GM11168 (cell line): ENCODE measurements around the gene DYNC1I2.
"Not testable (repeated sequence)": the region's sequence is repeated elsewhere in the genome, so short reads cannot be mapped to it uniquely, and the experiment has no call there.

Source experiments
- in situ Hi-C: fragments of 300-500 bp; cut with MboI; formaldehyde crosslinking; loops from one replicate; pipeline ENCODE4 v1.12.0; 2022; ENCODE audit warnings: low sequenced_read_pairs; ENCODE audit not compliant: unreplicated experiment

Gene DYNC1I2

DNA sequence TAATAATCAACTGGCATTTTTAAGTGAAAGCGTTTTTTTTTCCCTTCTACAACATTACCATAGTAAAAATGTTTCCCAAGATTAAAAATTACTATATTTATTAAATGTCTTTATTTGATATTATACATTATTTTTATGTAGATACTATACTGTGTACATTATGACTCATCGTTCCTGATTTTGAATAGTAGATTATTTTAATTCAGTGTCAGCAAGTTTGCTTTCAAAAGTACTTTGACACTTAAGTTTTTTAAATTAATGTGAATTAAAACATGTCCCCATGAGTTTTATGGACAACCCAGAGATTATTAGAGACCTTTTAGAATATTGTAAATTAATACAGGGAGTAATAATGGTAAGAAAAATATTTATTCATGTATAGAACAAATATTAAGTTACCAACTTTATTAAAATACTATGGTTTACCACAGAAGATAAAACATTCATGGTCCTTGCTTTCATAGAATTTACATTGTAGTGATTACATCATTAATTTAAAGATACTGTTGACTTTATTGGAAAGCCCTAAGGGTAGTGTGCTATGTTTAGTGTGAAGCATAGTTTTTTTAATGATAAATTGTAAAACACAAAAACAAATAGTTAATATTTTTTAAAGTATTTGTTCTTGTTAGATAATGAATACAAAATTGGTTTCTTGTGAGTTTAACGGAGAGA is 21.9 kb downstream of the DYNC1I2 start:
- in situ Hi-C loops = loop anchor here (10.0 kb wide), 1 partner anchor 396 kb away; the partner anchor contains the start of gene DLX2

DNA sequence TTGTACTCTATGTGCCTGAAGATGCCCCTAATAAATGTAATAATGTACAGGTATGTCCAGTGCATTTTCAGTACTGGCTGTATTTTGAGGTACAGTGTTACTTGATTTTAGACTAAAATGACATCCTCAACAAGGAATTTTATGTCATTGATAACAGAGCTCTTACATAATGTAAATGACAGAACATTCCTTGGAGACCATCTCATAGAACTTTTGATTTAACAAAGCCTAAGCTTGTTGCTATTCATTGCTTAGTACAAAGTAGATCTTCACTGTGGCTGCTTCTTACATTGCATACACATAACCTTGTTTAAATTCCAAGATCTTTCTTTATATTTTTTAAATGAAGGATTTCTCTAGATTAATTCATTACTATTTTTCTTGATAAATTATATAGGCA is 24.1 kb downstream of the DYNC1I2 start:
- in situ Hi-C loops = no loop called here

DNA sequence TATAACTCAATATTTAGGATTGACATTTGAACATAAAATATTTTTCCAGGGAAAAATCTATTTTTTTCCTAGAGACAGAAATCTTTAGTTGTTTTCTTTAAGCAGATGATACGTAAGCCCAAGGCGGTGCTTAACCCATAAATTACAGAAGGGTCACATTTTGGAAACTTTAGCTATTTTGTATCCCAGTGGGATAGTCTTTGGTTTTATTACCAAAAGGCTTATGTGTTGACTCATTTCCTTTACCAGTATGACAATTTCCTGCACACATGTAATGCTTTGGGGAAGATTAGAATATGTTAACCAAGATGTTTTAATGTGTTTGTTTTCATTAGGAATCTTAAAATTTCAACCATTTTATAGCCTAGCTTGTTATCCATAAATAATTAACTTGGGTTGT is 24.8 kb downstream of the DYNC1I2 start:
- in situ Hi-C loops = no loop called here

- in situ Hi-C loops = no loop called here
These were observed 31.5 kb downstream of the DYNC1I2 start for GRCh38 chr2:171718720-171719119.

GRCh38 chr2:171719660-171720059 is 32.4 kb downstream of the DYNC1I2 start:
- in situ Hi-C loops = no loop called here

DNA sequence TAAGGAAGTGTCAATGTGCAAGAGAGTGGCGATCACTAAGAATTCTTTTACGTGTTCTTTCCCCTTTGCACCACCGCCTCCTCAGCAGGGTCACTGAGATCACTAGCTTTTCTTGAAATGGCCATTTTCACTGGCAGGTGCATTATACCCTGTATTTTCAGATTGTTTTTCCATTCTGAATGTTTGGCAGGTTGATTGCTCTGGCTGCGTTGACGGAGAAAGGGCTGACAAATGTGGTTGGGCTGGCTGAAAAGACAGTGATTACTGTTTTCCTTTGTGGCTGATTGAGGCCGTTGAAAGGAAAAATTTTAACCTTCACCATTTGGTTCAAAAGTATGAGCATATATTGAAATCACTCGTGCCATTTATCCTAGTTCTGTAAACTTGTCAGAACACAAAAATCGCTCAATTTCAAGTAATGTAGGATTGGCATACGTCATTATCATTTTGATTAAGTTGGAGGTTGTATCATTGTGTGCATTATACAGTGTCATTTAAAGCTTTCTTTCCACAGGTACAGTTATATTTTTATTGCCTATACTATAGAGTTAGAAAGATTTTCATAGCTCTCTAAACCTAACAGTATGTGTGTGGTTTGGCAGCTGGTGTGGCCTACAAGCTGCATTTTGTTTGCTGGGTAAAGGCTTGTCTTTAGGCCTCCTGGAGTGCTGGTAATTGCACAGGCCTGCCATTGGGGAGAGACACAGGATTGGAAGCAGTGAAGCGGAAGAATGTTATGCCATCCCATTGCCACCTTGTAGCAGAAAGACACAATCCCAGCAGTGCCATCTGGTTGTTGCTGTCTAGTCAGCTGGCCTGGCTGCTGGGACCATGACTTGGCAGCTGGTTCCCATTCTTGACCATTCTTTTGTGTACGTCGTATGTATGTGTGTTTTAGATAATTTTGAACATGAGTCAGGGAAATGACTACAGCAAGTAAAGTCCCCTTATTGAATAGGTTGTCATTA is 36.7 kb downstream of the DYNC1I2 start:
- in situ Hi-C loops = no loop called here

- in situ Hi-C loops = no loop called here
These were observed 39.7 kb downstream of the DYNC1I2 start for GRCh38 chr2:171726847-171727450.

DNA sequence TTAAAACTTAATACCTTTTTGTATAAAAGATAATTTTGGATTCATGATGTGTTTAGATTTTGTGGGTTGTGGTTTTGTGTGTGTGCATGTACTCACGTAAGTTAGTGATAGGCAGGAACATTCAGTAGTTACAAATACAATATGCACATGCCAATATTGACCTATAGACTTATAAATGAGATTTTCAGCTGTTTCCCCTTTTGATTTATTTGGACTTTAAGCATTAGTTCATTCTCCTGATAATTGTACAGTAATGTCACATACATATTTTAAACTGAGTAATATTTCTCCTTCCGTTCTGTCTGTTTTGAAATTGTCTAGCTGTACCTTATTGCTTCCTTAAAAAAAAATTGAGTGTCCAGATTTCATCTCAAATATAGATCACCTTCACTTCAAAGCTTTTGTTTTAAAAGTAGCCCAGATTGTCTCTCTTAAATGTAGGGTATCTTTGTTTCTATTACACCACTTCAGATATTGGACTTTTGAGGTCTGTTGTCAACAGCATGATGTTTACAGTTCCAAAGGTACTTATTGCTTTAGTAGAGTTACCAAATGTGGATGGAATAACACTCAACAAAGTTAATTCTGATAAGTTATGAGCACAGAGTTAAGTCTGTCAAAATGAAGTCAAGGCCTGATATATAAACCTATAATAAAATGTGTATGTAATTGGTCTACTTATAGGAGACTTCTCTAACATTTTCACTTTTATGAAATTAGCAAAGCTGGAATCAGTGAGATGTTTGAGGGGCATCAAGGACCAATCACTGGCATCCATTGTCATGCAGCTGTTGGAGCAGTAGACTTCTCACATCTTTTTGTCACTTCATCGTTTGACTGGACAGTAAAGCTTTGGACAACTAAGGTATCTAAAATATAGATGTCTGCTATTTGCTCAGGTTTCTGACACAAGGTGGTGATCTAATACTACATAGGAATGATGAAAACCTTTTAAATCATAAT is 42.0 kb downstream of the DYNC1I2 start:
- in situ Hi-C loops = no loop called here

- in situ Hi-C loops = no loop called here
These were observed 42.7 kb downstream of the DYNC1I2 start for GRCh38 chr2:171729952-171730317.

DNA sequence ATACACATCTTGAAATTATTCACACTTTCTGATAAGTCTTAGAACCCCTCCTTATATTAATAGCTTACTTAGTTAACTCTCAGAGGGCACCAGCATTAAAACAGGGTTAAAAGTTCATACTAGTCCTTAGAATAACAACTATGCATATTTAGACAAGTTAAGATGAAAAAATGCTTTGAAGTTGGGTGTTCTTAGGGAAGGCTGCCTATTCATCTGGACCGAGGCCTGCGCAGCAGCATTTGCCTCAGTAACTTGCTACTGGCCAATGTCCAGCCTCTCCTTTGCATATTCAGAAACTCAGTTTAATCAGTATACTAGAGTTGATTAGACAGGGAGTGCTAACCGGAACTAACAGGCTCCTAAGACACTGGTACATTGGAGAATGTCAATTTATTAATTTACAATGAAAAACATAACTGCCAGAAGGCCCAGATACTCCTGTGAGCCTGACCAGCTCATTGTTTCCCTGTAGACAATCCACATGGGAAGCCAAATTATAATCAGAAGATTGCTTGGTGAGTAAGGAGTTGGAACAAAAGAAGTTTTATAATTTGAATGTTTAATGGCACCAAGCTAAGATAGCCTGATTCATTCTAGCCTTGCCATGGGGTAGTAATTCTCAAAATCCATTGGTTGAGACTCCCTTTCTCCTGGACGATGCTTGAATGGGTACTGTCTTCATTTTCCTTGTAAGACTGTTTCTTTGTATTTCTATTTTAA is 48.9 kb downstream of the DYNC1I2 start:
- in situ Hi-C loops = no loop called here

DNA sequence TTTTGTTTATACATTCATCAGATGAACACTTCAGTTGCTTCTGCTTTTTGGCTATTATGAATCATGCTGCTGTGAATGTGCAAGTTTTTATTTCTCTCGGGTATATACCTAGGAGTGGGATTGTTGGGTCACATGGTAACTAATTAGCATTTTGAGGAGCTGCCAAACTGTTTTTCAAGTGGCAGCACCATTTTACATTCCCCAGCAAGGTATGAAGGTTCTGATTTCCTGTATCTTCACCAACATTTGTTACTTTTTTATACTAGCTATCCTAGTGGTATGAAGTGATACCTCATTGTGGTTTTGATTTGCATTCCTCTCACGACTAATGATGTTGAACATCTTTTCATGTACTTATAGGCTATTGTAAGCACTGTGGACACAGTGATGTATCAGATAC is 53.9 kb downstream of the DYNC1I2 start:
- in situ Hi-C loops = no loop called here

GRCh38 chr2:171742760-171743159 is 55.5 kb downstream of the DYNC1I2 start:
- in situ Hi-C loops = no loop called here

DNA sequence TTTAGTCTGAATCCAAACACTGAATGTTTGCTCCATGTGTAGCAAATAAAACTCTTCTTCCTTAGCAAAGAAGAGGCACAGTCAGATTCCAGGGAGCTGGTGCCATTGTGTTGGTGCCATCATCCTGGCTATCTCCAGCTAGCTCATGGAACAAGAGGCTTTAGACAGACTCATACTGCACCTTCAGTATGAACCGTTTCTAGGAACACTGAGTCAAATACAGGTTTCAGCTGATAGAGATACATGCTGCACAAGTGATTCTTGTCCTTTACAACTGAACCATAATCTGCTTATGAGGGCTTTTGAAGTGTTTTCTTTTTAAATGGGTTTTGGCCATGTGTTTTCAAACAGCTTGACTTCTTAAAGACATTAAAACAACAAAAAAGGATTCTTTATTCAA is 57.9 kb downstream of the DYNC1I2 start:
- in situ Hi-C loops = no loop called here

GRCh38 chr2:171745806-171746205 is 58.5 kb downstream of the DYNC1I2 start:
- in situ Hi-C loops = no loop called here

DNA sequence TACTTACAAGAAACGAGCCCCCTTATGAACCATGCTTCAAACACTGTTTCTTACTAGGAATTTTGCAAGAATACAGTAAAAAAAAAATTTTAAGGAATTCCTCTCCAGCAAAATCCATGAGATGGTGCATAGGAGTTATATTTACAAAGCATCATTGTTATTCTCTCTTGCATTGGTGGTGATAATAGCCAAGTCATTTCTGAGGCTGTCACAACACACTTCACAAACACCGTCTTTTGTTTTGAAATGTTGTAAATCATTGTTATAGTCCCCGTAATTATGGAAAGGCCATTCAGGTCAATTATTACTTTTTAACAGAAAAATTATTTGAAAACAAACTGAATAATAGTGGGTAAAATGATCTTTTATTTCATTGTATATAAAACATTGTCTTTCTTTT is 60.1 kb downstream of the DYNC1I2 start:
- in situ Hi-C loops = no loop called here

DNA sequence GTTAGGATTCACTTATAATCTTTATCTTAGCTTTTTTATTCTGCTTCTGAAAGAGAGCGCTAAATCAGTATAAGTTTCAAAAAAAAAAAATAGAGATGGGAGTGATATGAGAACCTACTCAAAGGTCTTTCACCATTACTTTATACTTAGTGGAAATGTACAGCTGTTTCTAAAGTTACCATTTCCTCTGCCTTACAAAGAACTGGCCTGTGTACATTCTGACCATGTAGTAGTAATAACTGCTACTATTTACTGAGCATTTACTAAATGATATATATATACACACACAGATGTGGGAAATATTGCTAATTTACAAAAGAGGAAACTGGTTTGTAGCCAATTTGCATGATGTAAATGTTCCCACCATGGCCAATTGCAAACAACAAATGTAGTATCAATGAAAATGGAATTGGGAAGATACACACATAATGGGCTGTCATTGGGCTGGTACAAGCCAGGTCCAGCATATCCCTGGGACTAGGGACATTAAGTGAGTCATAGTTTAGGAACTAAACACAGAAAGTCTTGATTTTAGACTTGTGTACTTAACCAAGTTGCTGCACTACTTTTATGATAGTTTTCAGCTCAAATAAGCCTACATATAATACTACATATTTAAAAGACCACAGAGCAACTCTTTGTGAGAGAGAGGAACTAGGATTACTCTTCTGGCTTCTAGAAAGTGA is 67.1 kb downstream of the DYNC1I2 start:
- in situ Hi-C loops = no loop called here

DNA sequence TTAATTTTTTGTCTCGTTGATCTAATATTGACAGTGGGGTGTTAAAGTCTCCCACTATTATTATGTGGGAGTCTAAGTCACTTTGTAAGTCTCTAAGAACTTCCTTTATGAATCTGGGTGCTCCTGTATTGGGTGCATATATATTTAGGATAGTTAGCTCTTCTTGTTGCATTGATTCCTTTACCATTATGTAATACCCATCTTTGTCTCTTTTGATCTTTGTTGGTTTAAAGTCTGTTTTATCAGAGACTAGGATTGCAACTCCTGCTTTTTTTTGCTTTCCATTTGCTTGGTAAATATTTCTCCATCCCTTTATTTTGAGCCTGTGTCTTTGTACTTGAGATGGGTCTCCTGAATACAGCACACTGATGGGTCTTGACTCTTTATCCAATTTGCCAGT is 71.5 kb downstream of the DYNC1I2 start:
- in situ Hi-C loops = not testable (repeated sequence)

- in situ Hi-C loops = not testable (repeated sequence)
These were observed 73.9 kb downstream of the DYNC1I2 start for GRCh38 chr2:171761176-171761575.
